ENCODE results near the gene KRTAP23-1.

The KRTAP23-1 gene, protein sequence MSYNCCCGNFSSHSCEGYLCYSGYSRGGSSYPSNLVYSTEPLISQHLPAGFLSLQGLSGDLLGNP

DNA sequence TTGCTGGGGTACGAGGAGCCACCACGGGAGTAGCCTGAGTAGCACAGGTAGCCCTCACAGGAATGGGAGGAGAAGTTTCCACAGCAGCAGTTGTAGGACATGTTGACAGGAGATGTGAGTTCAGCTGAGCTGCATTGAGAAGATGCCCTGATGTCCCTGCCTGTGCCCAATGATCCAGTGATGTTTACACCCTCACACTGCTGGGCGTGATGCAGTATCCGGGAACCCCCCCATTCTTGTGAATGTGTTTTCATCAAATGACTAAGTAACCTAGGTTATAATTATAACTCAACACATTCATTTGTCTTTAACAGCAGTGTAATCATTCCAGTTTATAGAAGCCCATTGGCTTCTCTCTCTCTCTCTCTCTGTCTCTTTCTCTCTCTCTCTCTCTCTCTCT lies at the start of gene KRTAP23-1:
TSS of gene KRTAP23-1 (minus strand) at position 101 of the 400 bp plus-strand sequence. CDS start at position 101, 0 bp downstream.
- ATAC-seq = no peak
- DNase-seq = no peak

GRCh38 chr21:30395731-30396130 lies 47.3 kb upstream of the KRTAP23-1 start, which contains the start of gene KRTAP13-1:
TSS of gene KRTAP13-1 (plus strand) at chr21:30396031. CDS start at chr21:30396087, 56 bp downstream.
- ATAC-seq = no peak
- DNase-seq = no peak

DNA sequence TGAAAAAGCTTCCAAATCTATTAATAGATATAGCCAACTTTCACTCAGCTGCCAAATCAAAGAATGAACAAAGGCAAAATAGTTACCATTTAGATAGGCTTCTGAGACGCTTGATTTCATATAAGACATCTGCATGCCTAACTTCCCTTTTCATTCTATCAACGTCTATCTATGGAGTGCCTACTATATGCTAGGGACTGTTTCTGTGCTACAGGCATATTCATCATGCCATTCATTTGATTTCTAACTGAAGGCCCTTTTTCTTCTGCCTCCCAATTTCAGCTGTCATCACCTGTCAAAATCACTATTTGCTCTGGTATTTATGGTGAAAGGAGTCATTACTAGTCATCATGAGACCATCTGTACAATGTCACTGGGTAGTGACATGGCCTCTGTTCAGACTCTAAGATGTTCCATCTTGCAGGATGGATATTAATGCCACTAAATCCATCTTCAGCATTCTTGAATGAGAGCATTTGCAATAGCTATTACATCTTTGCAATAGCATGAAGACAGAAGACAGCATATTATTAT lies 43.2 kb upstream of the KRTAP23-1 start:
- DNase-seq = no peak
- ATAC-seq = no peak

GRCh38 chr21:30382201-30382600 lies 33.8 kb upstream of the KRTAP23-1 start:
- ATAC-seq (no peak), DNase-seq (no peak)

GRCh38 chr21:30372139-30372770 lies 23.8 kb upstream of the KRTAP23-1 start, which contains the start of gene KRTAP13-2:
TSS of gene KRTAP13-2 (minus strand) at chr21:30372271. CDS start at chr21:30372213, 58 bp downstream.
- DNase-seq (no peak), ATAC-seq (no peak)

DNA sequence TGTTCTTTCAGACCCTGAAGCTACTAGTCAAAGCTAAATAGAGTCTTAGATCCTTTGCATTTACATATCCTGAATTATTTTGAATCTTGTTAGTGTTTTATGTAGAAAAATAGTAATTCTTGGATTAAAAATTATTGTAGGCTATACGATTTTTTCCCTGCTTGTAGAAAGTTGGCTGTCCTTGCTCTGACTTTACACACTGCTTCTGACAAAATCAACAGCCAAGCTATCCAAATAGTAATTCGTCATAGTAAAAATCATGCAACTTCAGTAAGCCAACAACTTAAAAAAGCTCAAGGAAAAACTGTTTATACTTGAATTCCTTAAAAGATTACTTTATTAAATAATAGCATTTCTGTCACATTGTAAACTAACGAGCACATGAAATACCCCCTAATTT lies 7.5 kb upstream of the KRTAP23-1 start:
- DNase-seq (no peak), ATAC-seq (no peak)

DNA sequence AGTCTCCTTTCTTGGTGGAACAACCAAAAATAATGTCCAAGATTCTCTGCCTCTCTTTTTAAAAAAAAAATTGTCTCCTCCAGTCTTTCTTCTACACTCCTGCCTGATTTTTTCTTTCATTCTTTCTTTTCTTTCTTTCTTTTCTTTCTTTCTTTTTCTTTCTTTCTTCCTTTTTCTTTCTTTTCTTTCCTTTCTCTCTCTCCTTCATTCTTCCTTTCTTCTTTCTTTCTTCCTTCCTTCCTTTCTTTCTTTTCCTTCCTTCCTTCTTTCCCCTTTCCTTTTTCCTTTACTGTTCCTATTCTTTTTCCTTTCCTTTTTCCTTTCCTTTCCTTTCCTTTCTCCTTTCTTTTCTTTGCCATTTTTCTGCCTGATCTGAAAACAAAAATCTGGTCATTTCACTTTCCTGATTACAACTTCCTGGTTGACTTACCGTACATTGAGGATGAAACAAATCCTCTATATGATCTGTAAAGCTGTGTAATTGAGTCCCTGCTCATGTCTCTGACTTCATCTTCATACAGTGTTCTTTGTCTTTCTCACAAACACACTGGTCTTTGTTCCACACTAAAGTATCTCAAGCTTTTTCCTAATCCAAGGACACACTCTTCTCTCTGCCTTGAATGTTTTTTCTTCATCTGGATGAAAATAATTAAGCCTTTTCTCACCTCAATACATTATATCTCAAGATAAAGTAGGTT lies 6.1 kb upstream of the KRTAP23-1 start:
- ATAC-seq = no peak
- DNase-seq = no peak

- no peak for ATAC-seq
- DNase-seq = no peak
Observed at GRCh38 chr21:30351534-30351933, 3.1 kb upstream of the KRTAP23-1 start.

DNA sequence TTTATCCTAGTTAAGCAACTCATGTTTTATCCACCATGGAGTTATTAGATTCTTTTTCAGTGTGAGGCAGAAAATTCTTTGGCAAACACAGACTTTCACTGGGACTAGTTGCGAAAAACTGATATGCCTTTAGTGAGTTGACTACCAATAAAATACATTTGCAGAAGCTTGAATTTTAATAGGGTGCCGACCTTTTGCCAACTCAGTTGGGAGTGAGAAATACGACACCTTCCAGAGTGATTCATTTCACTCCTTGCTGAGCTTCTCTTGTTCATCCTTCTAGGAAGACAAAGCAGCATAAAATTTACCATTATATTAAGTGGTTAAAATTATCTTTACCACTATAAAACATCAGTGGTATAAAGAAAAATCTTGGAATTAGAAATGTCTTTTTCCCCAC lies 1.2 kb upstream of the KRTAP23-1 start:
- DNase-seq (no peak), ATAC-seq (no peak)

GRCh38 chr21:30345014-30345413 lies 3.4 kb downstream of the KRTAP23-1 start:
- ATAC-seq (no peak), DNase-seq (no peak)

GRCh38 chr21:30340714-30341573 lies 7.5 kb downstream of the KRTAP23-1 start:
- DNase-seq = peak; percentile 23
- ATAC-seq = no peak

DNA sequence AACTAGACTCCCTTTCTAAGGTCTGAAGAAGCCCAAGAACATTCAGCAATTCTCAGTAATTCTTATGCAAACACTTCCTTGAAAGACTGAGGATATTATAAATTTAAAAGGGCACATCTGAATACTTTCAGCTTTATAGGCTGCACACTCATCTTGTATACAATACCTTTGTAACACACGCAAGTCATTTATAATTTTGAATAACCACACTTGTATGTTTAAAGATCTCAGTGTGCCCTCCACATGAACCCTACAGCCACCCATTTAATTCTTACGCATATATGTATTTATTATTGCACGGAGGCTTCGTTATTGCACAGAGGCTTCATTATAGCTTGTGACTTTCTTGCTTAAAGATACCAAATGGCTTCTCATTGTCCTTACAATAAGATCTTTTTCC lies 9.7 kb downstream of the KRTAP23-1 start:
- no peak for ATAC-seq

GRCh38 chr21:30337772-30338171 lies 10.6 kb downstream of the KRTAP23-1 start:
- ATAC-seq (no peak), DNase-seq (no peak)

More for the DNA sequence above, 9.7 kb downstream of the KRTAP23-1 start:
- no peak for DNase-seq

DNA sequence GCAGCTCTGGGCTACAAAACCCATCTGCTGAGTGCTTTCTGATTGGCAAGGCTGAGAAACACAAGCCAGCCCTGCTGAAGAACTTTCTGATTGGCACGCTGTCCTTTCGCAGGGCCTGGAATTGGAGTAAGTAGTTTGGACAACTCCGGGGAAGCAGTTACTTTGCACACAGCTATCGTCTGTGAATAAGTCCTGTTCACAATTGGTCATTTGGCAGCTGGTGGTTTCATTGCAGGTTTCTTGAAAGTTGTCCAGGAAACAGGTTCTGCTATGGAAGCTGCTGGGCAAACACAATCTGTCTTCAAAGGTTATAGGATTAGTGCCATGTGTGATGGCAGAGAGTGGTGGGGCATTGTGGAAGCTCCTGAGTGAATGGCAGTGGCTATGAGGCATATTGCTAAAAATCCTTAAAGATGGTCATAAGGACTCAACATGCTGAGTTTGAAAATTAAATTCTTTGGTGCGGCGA lies 11.1 kb downstream of the KRTAP23-1 start, which contains the start of gene KRTAP27-1:
TSS of gene KRTAP27-1 (minus strand) at position 419 of the 469 bp plus-strand sequence. CDS start at position 393, 26 bp downstream.
- ATAC-seq (no peak), DNase-seq (no peak)

DNA sequence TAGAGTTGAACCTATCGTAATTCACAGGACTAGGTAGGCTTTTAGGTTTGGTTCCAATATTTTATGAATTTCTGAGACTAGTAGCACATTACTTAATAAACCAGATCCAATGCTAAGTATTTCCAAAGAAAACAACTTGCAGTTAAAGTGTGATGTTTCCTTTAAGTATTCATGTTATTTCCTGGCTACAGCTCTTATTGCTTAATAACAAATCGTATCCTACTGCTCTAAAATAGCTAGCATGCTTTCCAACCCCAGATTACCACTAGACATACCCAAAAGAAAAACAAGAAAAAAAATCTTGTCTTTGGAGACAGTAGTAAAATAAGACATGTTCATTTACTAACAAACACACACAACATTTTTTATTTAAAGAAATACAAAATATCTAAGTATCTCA lies 11.8 kb downstream of the KRTAP23-1 start:
- ATAC-seq (no peak), DNase-seq (no peak)

- DNase-seq (no peak), ATAC-seq (no peak)
Observed at GRCh38 chr21:30333736-30334135, 14.7 kb downstream of the KRTAP23-1 start.

DNA sequence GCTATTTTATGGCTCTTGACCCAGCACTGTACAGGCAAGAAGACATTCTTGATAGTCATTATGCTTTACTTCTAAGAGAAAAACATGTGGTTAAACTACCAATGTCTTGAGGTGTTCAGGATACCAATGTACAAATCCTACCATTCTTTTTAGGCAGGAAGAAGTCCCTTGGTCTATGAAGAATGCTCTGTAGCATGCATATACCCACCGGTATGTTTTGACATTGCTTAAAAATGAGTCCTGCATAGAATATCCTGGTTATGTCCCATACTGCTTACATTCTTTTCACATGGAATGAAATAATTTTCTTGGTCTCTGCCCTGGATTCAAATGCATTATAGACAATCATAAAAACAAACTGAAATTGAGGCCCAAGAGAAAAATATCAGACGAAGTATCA lies 15.7 kb downstream of the KRTAP23-1 start:
- ATAC-seq (no peak), DNase-seq (no peak)

DNA sequence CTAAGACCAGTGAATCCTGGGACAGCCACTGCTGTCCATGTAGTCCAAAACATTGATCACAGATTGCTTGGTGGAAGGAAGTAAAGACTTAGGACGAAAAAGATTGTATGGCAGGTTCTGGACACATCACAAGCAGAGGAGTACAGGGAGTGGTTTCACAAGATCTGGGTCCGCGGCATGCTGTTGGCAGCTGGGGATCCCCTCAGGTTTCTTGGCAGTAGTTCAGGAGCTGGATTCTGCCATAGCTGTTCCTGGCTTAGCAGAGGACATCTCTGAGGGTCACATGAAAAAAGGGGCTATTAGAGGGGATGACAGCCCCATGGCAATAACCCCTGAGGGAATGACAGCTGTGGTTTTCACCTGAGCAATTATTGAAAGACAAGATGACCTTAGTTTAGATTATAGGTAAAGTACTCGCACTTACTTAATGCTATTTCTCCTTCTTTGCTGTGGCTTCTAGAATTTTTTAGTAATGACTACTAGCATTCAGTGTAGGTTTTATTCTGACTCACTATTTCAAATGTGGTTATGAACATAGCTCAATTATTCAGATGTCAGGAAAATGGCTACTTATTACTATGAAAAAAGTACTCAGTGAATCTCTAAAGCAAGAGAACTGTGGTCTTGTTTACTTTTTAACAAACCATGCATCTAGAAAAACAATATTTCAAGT lies 19.1 kb downstream of the KRTAP23-1 start:
- no peak for ATAC-seq

DNA sequence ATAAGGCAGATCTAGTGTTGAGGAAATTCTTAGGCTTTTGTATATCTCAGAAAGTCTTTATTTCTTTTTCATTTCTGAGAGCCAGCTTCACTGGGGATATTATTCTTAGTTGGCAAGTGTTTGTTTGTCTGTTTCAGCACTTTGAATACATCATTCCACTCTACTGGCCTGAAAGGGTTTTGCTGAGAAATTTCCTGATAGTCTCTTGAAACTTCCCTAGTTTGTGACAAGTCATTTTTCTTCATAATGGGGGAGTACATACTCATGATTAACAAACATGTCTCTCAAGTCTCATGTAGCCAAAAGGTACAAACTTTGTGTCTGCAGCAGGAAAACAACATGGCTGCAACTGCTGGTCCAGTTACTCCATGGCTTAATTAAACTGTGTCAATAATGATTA lies 22.0 kb downstream of the KRTAP23-1 start:
- ATAC-seq (no peak), DNase-seq (no peak)

More for the DNA sequence above, 19.1 kb downstream of the KRTAP23-1 start:
- no peak for DNase-seq

GRCh38 chr21:30320215-30320614 lies 28.2 kb downstream of the KRTAP23-1 start, which contains the start of gene KRTAP26-1:
TSS of gene KRTAP26-1 (minus strand) at chr21:30320315. CDS start at chr21:30320035, 280 bp downstream.
- no peak for ATAC-seq
- no peak for DNase-seq

DNA sequence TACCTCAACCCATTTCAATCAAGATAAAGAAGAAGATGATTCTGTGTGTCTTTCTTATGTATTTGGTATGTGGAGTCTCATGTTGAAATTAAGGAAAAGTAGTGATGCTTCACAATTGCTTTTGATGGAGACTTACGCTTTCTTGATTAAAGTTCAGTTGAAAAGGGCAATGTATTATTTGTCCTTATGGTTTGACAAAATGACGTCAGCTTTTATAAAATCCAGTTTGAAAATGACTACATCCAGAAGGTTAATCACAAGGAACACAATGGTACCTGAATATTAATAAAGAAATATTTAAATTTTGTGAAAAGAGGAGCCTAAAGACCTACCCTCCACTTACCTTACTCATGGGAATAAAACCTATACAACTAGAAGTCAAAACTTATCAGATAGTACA lies 32.7 kb downstream of the KRTAP23-1 start:
- ATAC-seq (no peak), DNase-seq (no peak)
